Right hindlimb (tissue), 1 donor: Measurements from ENCODE around the gene INVS.

Experiments used
- DNase-seq: peaks from one replicate; pipeline ENCODE4 v3.0.0-alpha.2; 2018

Gene INVS

DNA sequence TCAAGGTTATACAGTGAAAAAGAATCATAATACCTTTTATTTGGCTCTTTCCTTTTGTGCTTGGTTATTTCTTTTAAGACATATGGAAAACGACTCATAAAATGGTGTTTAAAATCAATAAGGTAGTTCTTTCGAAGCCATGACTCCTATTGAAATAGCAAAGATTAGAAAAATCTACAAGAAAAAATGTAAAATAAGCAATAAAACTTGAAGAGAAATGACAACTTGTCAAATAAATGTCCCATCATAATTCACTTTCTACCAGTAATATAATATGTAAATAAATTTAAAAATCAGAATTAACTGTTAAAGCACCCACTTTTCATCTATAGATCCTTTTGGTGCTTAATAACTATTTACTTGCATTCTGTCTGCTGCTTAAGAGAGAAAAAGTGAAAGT, 241.2 kb downstream of the INVS start:
- DNase-seq: no peak

DNA sequence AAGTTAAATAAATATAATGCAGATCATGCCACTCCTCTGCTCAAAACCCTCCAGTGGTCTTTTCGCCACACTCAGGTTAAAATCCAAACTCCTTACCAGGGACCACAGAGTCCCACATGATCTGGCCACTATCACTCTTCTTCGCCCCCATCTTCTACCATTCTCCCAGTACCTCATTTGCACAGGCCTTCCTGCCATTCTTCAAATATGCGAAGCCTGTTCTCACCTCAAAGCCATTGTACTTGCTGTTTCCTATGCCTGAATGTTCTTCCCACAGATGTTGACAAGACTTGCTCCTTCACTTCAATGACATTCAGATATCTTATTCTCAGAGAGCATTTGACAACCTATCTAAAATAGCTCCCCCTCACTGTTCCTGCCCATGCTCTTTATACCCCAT, 242.8 kb downstream of the INVS start:
- no peak for DNase-seq

DNA sequence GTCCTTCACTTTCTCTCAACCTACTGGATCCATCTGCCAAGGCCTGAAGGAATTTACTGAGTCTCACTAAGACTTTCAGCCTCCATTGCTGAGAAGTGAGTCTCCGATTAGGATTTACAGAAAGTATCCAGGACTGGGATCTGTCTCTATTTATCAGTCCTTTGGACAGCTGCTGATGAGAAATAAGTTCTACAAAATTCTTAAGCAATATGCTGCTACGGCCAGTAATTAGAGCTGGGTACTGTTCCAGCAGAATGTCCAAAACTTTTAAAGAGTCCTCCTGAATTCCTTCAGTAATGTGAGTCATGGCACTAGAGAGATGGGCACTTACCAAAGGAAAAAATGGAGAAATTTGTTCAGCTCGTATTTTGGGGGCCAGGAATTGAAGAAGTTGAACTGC, 247.8 kb downstream of the INVS start:
- DNase-seq: no peak

DNA sequence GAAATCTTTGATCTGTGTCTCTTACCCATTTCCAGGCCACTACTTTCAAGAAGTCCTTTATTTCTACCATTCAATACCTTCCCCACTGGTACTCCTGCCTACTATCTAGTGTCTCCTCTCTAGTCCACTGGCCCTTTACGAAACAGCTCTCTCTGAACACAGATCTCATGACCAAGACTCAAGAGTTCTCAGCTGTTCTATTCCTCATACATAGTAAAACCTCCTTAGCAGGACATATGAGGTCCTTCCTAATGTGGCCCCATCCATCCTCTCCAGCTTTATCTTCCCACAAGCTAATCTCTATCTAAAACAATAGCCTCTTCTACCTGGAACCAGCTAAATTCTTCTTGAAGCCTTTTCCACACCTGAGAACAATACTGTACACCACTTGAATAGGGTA, 251.1 kb downstream of the INVS start:
- DNase-seq: no peak
